SU-DHL-6 (cell line): Measurements from ENCODE around the gene SCAMP2.

ENCODE experiments used
- H2AFZ ChIP-seq: fragments of 200-600 bp; sonication (generic); 2 replicates; pipeline ENCODE4 v1.6.1; 2014; ENCODE audit warnings: low read depth, mild to moderate bottlenecking, moderate library complexity, mixed read lengths, antibody characterized with exemption, low read length; ENCODE audit not compliant: severe bottlenecking
- H3F3A ChIP-seq: fragments of 200-600 bp; shearing (Covaris generic); 2 replicates; pipeline ENCODE4 v1.6.0; 2016; ENCODE audit warnings: antibody characterized with exemption, mild to moderate bottlenecking; ENCODE audit not compliant: insufficient read depth
- H3K27ac ChIP-seq: fragments of 200-600 bp; sonication (generic); 2 replicates; pipeline ENCODE4 v1.5.1; 2016; ENCODE audit warnings: low read depth, mild to moderate bottlenecking, low read length, moderate library complexity, mixed read lengths
- H3K27me3 ChIP-seq: fragments of 200-600 bp; sonication (generic), shearing (Covaris generic); 2 replicates; pipeline ENCODE4 v1.6.0; 2014; ENCODE audit warnings: mild to moderate bottlenecking, low read length
- H3K36me3 ChIP-seq: fragments of 200-600 bp; sonication (generic); 2 replicates; pipeline ENCODE4 v1.6.1; 2014; ENCODE audit warnings: mild to moderate bottlenecking, low read length, mixed read lengths
- H3K4me2 ChIP-seq: fragments of 300-600, 200-600 bp; shearing (Covaris generic), sonication (generic); 2 replicates; pipeline ENCODE4 v1.6.0; 2014; ENCODE audit warnings: low read length, low read depth, mild to moderate bottlenecking; ENCODE audit not compliant: poor library complexity, severe bottlenecking
- H3K4me3 ChIP-seq: fragments of 200-600 bp; sonication (generic); 2 replicates; pipeline ENCODE4 v1.5.1; 2014; ENCODE audit warnings: antibody characterized with exemption, low read length, mild to moderate bottlenecking, mixed read lengths; ENCODE audit not compliant: insufficient read depth, poor library complexity, severe bottlenecking
- H3K79me2 ChIP-seq: fragments of 200-600 bp; sonication (generic); 2 replicates; pipeline ENCODE4 v1.6.1; 2014; ENCODE audit warnings: mild to moderate bottlenecking, low read length, moderate library complexity; ENCODE audit not compliant: insufficient read depth
- H3K9ac ChIP-seq: fragments of 200-600 bp; sonication (generic); 2 replicates; pipeline ENCODE4 v1.7.0; 2014; ENCODE audit warnings: mild to moderate bottlenecking, low read length
- H3K9me2 ChIP-seq: fragments of 200-600 bp; sonication (generic); replicated peaks from 2 replicates; pipeline ENCODE4 v1.6.1; 2014; ENCODE audit warnings: low read length; ENCODE audit not compliant: insufficient read depth
- H3K9me3 ChIP-seq: fragments of 200-600 bp; sonication (generic); 2 replicates; pipeline ENCODE4 v1.6.1; 2014; ENCODE audit warnings: low read length, mixed read lengths; ENCODE audit not compliant: insufficient read depth
- H4K20me1 ChIP-seq: fragments of 200-600 bp; sonication (generic); 2 replicates; pipeline ENCODE4 v1.6.1; 2014; ENCODE audit warnings: low read depth, mild to moderate bottlenecking, antibody characterized with exemption, low read length, moderate library complexity, mixed read lengths
- EZH2phosphoT487 ChIP-seq: fragments of 200-600 bp; sonication (generic), shearing (Covaris generic); conservative IDR thresholded peaks from 2 replicates; pipeline ENCODE4 v1.6.1; 2018; ENCODE audit warnings: mild to moderate bottlenecking, antibody characterized with exemption, low read length, moderate library complexity, mixed read lengths
- TF ChIP-seq, protein P1 (sequence below): fragments of 200-600 bp; sonication (generic); IDR thresholded peaks from one replicate; pipeline ENCODE4 v1.5.1; 2017; ENCODE audit warnings: antibody characterized with exemption, mild to moderate bottlenecking, low read length, moderate library complexity; ENCODE audit not compliant: insufficient read depth, poor library complexity, severe bottlenecking

The SCAMP2 gene

DNA sequence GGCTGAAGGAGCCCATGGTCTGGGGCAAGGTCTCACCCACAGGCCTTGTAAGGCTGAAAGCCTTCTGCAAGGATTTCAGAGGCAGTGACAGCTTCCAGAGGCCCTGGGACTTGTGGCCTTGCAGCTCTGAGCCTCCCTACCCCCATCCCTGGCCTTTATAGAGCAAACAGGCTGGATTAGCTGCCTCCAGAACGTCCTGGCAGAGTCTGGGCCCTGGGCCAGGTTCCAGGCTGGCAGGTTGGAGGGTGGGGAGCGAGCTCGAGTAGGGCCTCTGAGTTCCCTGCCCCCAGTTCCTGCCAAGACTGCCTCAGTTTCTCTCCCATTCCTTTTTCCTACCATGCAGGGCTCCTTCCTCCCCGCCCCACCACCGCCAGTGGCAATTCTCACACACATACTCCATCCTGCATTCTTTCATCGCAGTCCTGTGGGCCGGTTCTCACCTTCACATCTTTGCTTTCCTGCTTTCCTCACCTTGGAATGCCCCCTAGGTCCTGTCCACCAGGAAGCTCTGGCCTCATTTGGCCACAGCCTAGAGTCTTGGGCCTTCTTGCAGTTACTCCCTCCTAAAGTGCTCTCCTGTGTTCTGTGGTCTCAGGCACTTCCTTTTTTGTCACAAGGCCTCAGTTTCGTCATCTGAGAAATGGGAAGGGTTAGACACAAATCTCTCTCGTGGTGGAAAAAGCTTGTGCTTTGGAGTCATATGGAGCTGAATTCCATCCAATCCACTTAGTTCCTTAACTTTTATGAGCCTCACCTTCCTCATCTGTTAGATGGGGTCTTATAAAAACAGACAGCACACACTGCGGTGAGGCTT lies 57.8 kb downstream of the SCAMP2 start:
- Histone ChIP-seq H2AFZ (no peak overlapping the region), H3K36me3 (no peaks in the 10 kb centered on the region), H3F3A (no peaks in the 10 kb centered on the region), H3K9ac (no peak overlapping the region), H3K27ac (no peak overlapping the region), H3K9me2 (no peaks in the 10 kb centered on the region), H3K4me3 (no peak overlapping the region), H3K4me2 (no peak overlapping the region), H3K9me3 (no peaks in the 10 kb centered on the region), H4K20me1 (no peaks in the 10 kb centered on the region), H3K27me3 (no peaks in the 10 kb centered on the region), H3K79me2 (no peaks in the 10 kb centered on the region)
- TF ChIP-seq EZH2phosphoT487: no peak
- TF ChIP-seq, protein P1, sequence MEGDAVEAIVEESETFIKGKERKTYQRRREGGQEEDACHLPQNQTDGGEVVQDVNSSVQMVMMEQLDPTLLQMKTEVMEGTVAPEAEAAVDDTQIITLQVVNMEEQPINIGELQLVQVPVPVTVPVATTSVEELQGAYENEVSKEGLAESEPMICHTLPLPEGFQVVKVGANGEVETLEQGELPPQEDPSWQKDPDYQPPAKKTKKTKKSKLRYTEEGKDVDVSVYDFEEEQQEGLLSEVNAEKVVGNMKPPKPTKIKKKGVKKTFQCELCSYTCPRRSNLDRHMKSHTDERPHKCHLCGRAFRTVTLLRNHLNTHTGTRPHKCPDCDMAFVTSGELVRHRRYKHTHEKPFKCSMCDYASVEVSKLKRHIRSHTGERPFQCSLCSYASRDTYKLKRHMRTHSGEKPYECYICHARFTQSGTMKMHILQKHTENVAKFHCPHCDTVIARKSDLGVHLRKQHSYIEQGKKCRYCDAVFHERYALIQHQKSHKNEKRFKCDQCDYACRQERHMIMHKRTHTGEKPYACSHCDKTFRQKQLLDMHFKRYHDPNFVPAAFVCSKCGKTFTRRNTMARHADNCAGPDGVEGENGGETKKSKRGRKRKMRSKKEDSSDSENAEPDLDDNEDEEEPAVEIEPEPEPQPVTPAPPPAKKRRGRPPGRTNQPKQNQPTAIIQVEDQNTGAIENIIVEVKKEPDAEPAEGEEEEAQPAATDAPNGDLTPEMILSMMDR: no peak

DNA sequence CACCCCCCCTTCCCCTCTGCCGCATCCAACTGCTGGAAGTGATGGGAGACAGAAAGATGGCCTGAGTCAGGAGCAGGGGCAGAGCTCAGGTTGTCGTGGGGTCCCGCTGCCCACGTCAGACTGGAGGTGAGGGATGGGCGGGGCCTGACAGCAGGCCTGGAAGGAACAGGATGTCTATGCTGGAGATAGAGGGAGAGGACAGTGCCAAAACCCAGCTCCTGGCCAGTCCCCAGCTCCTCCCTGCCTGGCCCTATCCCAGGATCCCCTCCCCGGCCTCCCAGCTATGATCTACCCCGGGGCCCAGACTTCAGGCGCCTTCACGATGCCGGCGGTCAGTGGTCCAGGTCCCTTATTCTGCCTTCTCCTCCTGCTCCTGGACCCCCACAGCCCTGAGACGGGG lies 60.6 kb downstream of the SCAMP2 start, which contains the start of gene LMAN1L:
Gene LMAN1L (plus strand): TSS at position 303 of the 400 bp plus-strand sequence. CDS start 20 bp downstream, at position 323.
- Histone ChIP-seq H3K4me3 (no peak within 1 kb of the TSS), H3K9me3 (no peaks in the 10 kb centered on the region), H3K4me2 (no peak within 1 kb of the TSS), H3K27me3 (no peaks in the 10 kb centered on the region), H3K79me2 (no peaks in the 10 kb centered on the region), H3K27ac (no peak within 1 kb of the TSS), H3K9me2 (no peaks in the 10 kb centered on the region), H3F3A (no peaks in the 10 kb centered on the region), H3K36me3 (no peaks in the 10 kb centered on the region), H2AFZ (no peak within 1 kb of the TSS), H3K9ac (no peak within 1 kb of the TSS), H4K20me1 (no peaks in the 10 kb centered on the region)
- TF ChIP-seq, protein P1: no peak
- TF ChIP-seq EZH2phosphoT487: no peak

DNA sequence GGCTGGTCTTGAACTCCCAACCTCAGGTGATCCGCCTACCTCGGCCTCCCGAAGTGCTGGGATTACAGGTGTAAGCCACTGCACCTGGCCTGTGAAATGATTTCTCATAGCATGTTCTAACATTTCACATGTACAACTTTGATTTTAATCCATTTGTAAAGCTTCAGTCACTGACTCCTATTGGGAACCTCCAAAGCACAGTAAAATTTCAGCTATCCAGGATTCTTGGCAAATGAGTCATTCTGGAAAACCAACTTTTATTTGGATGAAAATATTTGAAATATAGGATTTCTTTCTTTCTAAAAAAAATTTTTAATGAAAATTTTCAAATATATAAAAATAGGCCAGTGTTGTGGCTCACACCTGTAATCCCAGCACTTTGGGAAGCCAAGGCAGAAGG lies 63.2 kb downstream of the SCAMP2 start:
- no peak overlapping the region for H2AFZ ChIP-seq
- no peaks in the 10 kb centered on the region for H3K79me2 ChIP-seq
- no peak overlapping the region for H3K4me3 ChIP-seq
- no peaks in the 10 kb centered on the region for H4K20me1 ChIP-seq
- no peaks in the 10 kb centered on the region for H3K36me3 ChIP-seq
- TF ChIP-seq EZH2phosphoT487: no peak
- TF ChIP-seq, protein P1: no peak
- H3F3A ChIP-seq: 0 out of 2 replicates have a peak, but pooled peaks cover 4% of the 10 kb centered on the region
- H3K27me3 ChIP-seq: no peaks in the 10 kb centered on the region
- no peaks in the 10 kb centered on the region for H3K9me2 ChIP-seq
- no peak overlapping the region for H3K27ac ChIP-seq
- H3K9ac ChIP-seq: no peak overlapping the region
- no peak overlapping the region for H3K4me2 ChIP-seq
- no peaks in the 10 kb centered on the region for H3K9me3 ChIP-seq
